Activated CD4-positive, alpha-beta T cell treated with anti-CD3 and anti-CD28 coated beads, Interleukin-2, Interleukin-4, amounts not matched to agents 100 ng/mL and 50 ng/mL, durations not matched to agents 16 hours and 8 hours (primary cell): Measurements from ENCODE around the gene CCNI2.
A peak's percentile ranks its signal among the peaks of the same experiment; 100 is the strongest.

Experiments
- DNase-seq: peaks from one replicate; pipeline ENCODE4 v3.0.0-alpha.2; 2020; ENCODE audit warnings: low spot score

Gene CCNI2

GRCh38 chr5:132746954-132747615 lies at the start of gene CCNI2:
Gene CCNI2 (plus strand): TSS chr5:132747426. CDS start chr5:132747496, 70 bp downstream.
- DNase-seq: peak; percentile 44

GRCh38 chr5:132704875-132705274 lies 42.4 kb upstream of the CCNI2 start:
- DNase-seq: no peak

- no peak for DNase-seq
Observed at GRCh38 chr5:132708645-132709044, 38.6 kb upstream of the CCNI2 start.

GRCh38 chr5:132714456-132715307 lies 32.5 kb upstream of the CCNI2 start:
- DNase-seq: peak; percentile 79

GRCh38 chr5:132718544-132719312 lies 28.5 kb upstream of the CCNI2 start:
- DNase-seq: no peak

GRCh38 chr5:132725745-132726144 lies 21.5 kb upstream of the CCNI2 start:
- DNase-seq: no peak

GRCh38 chr5:132729896-132730295 lies 17.3 kb upstream of the CCNI2 start:
- DNase-seq: no peak

- DNase-seq: no peak
Observed at GRCh38 chr5:132733499-132734148, 13.6 kb upstream of the CCNI2 start.

- no peak for DNase-seq
Observed at GRCh38 chr5:132734687-132735086, 12.5 kb upstream of the CCNI2 start.

GRCh38 chr5:132736853-132737833 lies 10.1 kb upstream of the CCNI2 start, which contains the start of gene KIF3A:
Gene KIF3A (minus strand): TSS chr5:132737546. CDS start chr5:132737419, 127 bp downstream.
- peak; percentile 99 for DNase-seq

- DNase-seq: no peak
Observed at GRCh38 chr5:132737982-132738681, 9.1 kb upstream of the CCNI2 start.

GRCh38 chr5:132739232-132739631 lies 8.0 kb upstream of the CCNI2 start:
- DNase-seq: no peak

- no peak for DNase-seq
Observed at GRCh38 chr5:132742158-132742557, 5.1 kb upstream of the CCNI2 start.

- no peak for DNase-seq
Observed at GRCh38 chr5:132742626-132743025, 4.6 kb upstream of the CCNI2 start.

GRCh38 chr5:132744659-132745058 lies 2.6 kb upstream of the CCNI2 start:
- no peak for DNase-seq

- DNase-seq: no peak
Observed at GRCh38 chr5:132746592-132746953, 653 bp upstream of the CCNI2 start.

- peak; percentile 27 for DNase-seq
Observed at GRCh38 chr5:132747616-132748440, 602 bp downstream of the CCNI2 start.

GRCh38 chr5:132748522-132749000 lies 1.3 kb downstream of the CCNI2 start:
- no peak for DNase-seq

GRCh38 chr5:132749506-132749905 lies 2.3 kb downstream of the CCNI2 start:
- no peak for DNase-seq
